HG03066 (cell line): ENCODE results near the gene DCHS2.

Experiments
- ATAC-seq: cut with Tn5 transposase; IDR thresholded peaks from one replicate; pipeline ENCODE4 v1.9.1; 2021; ENCODE audit warnings: low read depth; ENCODE audit not compliant: unreplicated experiment

The DCHS2 gene

DNA sequence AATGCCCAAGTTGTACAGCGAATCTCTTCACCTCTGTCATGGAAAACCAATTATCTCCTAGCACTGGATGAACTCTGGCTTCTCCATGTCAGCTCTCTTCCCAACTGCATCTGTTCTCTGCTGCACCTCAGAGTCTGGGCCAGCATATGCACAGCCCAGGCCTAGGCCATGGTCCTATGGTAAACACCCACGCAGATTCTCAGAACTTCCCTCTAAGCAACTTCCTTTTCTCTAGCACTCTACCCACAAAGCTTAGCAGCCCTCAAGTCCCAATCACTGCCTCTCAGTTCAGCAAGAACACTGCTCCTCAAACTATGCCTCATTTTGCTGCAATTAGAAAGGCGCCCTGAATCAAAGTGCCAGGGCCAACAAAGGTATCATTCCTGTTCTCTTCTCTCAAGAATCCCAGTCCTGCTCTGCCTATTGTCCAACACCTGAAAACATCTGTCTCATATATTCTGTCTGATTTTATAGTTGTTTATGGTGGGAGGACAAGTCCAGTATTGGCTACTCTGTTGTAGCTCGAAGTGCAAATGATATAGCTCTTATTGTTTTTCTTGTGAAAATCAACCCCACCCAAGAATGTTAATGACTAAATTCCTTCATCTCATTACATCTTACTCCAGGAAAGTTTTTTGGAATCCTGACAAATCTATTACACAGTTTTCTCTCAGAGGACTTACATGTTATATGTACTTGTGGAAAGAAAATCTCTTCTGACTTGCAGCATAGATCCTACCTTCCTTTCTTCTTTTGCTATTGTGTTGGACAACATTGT is 85.4 kb downstream of the DCHS2 start:
- peak; percentile 93 for ATAC-seq

DNA sequence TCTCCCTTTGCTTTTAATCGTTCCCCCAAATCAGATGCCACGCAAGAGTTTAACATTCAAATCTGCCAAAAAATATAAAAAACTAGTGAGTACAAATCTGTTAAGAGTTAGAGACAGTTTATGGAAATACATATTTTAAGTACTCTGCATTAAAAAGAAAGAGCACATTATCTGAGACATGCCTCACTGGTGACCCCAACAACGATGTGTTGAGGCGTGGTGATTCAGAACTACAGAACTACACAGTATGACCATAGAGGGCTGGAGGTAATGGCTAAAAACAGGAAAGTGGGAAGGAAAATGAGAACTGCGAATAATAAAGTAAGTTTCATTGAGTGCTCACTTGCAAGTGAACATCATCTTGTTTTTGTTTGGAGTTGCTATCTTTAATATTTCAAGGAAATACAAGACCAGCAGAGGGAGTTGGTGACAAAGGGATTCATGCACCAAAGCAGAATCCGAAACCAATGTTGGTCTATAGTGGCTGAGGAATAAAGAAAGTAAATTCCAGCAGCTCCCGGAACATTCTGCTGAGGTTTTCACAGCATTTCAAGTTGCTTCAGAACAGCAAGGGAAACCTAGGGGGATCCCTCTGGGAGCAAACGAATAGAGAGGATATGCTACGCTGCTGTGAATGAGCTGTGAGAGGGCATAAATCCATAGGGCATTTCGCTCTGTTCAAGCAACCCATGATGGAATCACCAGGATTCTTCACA is 92.2 kb downstream of the DCHS2 start:
- ATAC-seq = no peak

DNA sequence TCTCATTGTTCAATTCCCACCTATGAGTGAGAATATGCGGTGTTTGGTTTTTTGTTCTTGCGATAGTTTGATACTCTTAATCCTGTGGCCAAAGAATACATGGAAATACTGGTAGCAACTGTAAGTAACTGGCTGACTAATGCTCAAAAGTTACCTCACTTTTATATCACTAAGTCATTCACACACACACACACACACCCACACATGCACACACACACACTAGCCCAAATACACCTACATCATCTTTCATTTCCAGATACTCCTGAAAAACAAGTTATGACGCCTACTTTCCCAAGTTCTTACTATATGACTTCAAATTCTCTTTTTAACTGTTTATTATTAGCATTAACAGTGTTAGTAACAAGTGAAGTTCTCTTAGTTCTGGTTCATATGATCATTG is 101.3 kb downstream of the DCHS2 start:
- no peak for ATAC-seq

DNA sequence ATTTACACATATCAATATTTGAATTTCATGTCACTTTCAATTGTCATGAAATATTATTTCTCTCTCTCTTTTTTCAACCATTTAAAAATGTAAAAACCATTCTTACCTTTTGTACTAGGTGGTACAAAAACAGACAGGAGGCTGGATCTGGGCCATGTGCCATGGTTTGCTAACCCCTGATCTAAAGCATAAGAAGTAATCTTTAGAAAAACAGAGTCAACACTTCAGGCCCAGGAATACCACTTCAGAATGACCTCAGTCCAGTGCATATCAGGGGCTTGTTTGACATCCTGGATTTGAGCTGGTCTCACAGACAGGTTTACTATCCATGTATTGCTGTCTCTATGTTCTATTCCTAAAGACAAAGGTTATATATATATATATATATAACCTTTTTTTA is 102.5 kb downstream of the DCHS2 start:
- no peak for ATAC-seq

DNA sequence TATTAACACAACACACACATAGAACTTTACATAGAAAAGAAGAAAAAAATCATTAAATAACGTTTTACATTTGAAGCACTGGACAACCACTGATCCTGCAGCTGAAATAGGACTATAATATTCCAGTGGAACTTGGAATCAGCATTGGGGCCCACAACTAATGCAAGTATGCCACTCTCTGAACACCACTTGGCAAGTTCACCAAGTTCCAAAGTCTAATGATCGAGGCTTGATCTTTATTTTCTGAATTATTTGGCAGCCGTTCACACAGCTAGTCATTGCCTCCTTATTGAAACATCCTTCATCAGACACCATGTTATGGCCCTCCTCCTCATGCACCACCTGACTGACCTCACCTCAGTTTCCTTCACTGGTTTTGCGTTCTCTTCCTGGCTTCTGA is 107.6 kb downstream of the DCHS2 start:
- no peak for ATAC-seq

DNA sequence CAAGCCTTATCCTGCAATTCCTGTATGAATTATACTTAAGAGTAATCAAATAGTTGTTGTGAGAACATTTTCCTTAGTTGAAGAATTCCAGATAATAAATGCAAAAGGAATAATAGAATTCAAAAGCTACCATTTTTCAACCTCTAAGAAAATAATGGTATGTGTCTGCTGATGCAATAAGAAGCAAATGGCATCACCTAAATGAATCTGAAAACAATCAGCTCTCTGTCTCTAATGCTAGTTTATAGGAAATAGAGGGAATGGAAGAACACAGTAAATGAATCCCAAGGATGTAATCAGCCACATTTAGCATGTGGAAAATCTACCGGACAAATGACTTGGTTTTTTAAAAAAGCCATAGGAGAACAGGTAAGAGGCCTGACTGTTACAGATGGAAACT is 115.1 kb downstream of the DCHS2 start:
- no peak for ATAC-seq

DNA sequence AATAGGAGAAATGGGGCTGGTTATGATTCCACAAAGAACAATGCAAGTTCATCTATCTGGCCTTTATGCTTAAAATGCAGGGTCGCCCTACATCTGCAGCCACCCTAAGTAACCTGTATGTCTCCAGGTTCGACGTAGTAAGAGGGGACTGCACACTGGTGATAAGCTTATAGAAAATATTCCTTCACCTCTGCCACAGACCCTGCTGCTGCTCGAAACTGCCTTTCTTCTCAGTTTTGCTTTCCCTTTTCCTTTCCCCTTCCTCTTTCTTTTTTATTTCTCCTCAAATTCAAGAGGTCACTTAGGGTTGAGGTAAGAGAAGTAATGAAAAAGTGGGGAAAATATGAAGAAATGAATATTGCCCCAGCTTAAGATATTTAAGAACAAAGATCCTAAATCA is 123.5 kb downstream of the DCHS2 start:
- peak; percentile 68 for ATAC-seq

DNA sequence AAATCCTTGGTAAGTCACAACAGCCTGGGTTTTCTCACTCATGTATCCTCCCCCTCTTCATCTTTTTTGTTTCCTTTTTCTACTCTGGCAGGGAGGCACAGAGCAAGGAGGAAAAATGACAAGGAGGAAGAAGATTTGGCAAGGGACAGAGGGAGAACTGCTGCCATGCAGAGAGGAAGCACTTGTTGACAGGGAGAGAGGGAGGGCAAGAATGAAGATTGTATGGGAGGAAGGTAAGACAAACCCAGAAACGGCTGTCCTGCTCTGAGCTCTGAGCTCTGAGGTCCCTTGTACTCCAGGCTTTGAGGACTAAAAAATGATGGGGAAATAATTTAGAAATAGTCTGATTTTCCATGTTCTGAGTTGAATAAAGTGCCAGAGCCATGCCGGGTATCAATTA is 123.9 kb downstream of the DCHS2 start:
- ATAC-seq = no peak

DNA sequence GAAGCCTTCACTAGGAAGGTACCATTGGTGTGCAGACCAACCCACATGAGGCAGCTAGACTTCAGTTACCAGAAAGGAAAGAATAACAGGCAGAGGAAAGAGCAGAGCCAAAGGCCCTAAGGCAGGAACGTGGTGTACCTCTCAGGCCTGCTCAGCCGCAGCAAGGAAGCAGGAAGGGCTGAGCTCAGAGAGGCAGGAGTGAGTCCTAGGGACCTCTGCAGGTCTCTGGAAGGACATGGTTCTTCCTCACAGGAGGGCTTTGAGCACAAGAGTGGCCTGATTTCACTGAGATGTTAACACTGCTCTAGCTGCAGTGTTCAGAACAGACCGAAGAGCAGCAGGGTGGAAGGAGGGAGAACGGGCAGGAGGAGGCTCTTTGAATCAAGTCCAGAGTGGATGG is 124.6 kb downstream of the DCHS2 start:
- ATAC-seq = no peak

DNA sequence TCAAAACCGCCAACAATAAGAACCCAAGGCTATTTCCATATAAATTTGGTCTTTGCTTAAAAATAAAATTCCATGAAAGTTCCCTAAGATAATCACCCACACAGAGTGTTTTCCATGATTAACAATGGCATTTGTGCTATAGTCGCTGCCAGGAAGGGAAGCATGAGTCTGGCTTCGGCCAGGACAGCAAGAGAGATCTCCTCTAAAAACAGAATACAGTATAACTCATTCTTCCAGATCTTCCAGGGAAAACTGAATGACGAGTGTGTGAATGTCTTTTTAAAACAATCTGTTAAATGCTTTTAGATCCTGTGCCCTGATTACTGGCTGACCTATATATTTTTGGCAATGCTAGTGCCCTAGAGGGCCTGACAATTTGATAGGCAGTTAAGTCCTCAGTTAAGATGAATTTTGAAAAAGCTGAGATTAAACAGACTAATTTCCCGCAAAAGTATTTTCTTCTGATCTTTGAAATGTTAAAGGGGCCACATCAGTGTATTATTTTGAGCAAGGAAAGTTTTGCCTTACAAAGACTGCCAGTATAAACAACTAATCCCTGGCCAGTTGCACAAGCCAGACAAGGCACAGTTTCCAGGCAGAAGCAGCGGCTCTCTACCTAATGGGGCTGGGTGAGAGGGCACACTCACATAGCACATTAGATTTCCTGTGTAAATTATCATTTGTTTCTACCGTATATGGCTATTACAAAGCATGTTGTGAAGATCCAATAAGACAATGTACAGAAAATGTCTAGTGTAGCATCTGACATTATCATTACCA is 127.3 kb downstream of the DCHS2 start:
- no peak for ATAC-seq

DNA sequence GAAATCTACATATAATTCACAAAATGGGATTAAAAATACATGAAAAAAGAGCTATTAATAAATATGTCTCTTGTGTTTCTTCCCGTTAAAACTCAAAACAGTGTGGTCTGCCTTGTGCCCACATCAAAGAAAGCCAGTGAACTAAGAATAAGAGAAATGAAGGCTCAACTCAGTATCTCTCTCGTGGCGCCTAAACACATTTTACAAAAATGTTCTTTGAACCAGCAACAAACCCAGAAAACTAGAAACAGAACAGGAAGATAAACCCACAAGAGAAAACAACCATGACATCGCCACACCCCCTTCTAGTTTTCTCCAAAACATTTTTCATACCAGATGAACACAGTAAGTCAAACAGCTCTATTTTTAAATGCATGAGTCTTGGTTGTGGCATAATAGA is 130.1 kb downstream of the DCHS2 start:
- ATAC-seq = peak; percentile 69

DNA sequence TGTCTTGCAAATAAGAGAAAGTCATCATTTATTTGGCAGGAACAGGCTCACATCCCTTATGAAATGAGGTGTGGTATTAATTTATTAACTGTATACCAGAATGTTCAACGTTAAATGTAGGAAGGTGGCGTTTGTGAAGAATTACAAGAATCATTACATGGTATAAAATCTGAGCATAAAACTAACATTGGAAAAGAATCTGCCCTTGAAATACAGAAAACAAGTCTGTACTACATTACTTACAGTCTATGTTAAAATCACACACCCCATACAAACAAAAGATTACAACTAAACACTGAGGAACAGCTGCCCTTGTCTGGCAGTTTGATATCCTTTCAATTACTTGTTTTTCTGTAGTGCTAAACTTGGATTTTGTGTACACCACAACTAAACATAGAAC is 131.1 kb downstream of the DCHS2 start:
- ATAC-seq = no peak

DNA sequence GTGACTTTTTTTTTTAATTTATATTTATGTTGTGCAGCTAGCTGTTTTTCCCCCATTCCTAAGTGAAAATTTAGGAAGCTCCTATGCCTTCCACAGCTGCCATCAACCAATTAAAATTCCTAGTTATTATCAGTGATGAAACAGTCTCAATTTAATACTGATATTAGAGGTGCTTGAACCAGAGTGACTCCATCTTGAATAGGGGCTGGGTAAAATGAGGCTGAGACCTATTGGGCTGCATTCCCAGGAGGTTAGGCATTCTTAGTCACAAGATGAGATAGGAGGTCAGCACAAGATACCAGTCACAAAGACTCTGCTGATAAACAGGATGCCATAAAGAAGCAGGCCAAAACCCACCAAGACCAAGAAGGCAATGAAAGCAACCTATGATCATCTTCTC is 136.7 kb downstream of the DCHS2 start:
- ATAC-seq = no peak

DNA sequence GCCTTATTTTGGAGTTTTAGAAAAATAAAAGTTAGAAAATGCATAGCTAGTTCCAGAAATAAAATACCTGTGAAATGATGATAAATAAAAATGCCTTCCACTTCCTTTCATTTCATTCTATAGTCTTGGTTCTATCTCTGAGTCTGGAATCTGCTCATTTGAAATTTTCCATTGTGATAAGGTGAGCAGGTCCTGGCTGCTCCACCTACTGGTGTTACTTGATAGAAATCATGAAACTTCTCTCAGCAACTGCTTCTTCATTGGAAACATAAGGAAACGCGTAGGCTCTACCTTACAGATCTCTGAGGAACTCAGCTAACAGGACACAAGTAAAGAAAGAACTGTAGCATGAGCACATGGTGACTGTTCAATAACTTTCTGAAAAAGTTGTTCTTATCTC is 141.8 kb downstream of the DCHS2 start:
- ATAC-seq = no peak

DNA sequence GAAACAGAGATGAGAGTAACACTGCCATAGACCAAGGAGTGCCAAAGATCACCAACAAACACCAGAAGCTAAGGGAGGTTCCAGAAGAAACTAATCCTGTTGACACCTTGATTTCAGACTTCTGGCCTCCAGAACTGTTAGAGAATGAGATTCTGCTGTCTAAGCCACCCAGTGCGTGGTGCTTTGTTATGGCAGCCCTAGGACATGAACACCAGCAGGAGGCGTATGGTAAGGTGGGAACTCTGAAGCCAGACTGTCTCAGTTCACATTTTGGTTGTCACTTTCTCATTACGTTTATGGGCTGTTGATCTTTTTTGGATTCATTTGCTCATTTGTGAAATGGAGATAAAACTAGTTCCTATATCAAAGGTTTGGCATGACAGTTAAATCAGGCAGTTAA is 142.9 kb downstream of the DCHS2 start:
- no peak for ATAC-seq

DNA sequence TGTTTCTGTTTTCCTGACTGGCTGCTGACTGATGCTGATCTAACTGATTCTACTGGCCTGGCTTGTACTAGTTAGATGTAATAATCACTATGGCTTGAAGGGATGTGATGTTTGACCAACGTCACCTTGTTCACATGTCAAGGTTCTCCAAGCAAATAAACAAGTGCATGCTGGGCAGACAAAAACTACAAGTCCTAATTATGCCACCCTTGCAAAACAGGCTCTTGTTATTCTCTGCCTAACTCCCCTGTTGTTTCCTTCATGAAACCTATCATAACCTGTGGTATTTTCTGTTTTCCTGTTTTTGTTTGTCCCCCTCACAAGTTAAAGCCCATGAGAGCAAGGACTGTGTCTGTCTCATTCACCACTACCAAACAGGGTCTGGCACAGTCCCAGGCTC is 146.2 kb downstream of the DCHS2 start:
- ATAC-seq = no peak

DNA sequence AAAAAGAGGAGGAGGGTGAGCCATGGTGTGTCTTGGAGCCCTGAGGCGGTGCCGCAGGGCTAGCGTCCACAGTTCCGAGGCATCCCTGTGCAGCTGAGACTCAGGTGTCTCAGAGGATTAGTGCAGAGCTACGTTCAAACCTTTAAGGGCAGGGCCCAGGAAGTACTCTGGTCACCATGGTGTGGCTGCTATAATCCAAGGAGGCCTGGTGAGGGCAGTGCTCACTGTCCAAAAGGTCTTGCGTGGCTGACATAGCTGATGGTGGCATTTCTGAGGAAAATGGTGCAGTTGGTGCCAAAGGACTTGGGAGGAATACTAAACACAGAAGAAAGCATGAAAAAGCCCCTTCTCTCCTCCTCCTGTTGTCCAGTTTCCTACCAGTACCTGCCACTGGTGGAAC is 146.9 kb downstream of the DCHS2 start:
- no peak for ATAC-seq

DNA sequence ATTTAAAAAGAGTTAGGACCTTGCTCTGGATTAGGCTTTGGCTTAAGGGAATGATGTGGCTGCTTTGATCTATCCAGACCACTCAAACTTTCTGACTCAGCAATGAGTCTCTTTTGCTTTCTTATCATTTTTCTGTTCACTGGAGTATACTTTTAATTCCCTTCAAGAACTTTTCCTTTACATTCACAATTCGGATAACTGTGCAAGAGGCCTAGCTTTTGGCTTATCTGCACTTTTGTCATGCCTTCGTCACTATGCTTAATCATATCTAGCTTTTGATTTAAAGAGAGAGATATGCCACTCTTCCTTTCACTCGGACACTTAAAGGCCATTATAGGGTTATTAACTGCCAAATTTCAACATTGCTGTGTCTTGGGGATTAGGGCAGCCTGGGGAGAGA is 147.9 kb downstream of the DCHS2 start:
- ATAC-seq = no peak

DNA sequence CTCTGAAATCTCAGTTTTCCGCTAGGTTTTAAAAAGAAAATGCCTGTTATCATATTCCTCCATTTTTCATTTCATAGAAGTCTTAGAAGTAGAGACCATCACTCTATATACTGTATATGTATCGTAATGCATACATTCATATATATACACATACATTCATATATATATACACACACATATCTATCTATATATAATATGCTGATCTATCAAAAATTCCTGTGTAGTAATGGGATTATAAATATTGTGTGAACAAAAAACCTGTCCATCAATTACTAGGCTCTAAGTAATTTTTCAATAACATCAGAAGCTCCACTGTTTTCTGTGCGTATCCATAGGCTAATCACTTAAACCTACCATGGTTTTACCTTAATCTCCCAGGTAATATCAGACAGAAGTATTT is 150.2 kb downstream of the DCHS2 start:
- no peak for ATAC-seq

DNA sequence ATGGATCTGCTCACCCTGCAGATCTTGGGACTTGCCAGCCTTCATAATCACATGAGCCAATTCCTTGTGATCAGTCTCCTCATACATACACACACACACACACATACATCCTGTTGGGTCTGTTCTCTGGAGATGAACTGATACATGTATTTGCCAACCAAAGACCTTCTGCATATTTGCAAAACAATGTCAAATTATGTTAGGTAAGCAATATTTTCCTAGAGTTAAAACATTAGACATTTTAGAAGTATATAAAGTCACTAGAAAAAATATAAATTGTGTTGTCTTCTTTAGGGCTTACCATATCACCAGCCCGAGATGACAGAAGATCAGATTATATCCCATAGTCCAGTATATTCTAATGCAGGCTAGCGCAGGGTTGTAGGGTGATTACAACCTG is 156.0 kb downstream of the DCHS2 start:
- ATAC-seq = no peak

DNA sequence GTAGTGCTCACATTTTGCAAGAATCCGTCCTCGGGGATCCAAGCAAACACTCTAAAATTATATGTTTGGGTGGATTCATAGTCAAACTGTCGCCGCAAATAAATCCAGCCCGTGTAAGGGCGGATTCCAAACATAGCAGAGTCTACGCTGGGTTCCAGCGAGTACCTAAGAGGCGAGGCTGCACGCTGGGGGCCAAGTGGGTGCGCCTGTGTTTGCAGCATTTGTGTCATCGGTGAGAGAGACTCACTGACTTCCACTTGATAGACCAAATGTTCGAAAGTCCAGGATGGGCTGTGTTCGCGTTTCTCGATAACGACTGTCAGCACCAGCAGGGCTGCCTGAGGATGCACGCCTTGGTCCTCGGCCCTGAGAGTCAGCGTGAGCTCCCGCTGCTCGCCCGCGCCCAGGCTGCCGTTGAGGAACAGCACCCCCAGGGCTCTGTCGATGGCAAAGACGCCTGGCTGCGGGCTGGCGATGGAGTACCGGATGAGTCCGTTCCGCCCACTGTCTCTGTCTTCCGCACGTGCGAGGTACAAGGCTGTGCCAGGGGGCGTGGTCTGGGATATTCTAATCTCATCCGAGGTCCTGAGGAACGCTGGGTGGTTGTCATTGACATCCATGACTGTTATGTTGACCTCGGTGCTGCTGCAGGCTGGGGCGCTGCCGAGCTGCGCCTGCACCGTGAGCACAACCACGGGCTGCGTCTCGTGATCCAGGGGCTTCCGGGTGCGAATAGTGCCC is 158.7 kb downstream of the DCHS2 start:
- peak; percentile 82 for ATAC-seq
